GM12872 (cell line): Measurements from ENCODE around the gene COCH.

Experiments used
- TF ChIP-seq, protein P1 (sequence below): IDR thresholded peaks from 3 replicates; pipeline ENCODE4 v1.5.1; 2011; ENCODE audit warnings: low read depth, mild to moderate bottlenecking, low read length, moderate library complexity; ENCODE audit not compliant: insufficient read depth

Gene COCH

DNA sequence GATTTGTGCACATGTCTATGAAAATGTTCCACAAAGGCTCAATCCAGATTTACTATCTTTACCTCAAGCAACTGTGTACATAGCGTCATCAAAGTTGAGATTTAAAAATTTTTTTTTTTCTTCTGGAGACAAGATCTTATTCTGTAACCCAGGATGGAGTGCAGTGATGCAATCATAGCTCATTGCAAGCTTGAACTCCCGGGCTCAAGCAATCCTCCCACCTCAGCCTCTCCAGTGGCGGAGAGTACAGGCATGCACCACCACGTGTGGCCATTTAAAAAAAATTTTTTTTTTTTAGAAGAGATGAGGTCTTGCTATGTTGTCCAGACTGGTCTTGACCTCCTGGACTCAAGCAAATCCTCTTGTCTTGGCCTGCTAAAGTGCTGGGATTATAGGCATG, 2.3 kb downstream of the COCH start:
- TF ChIP-seq, protein P1, sequence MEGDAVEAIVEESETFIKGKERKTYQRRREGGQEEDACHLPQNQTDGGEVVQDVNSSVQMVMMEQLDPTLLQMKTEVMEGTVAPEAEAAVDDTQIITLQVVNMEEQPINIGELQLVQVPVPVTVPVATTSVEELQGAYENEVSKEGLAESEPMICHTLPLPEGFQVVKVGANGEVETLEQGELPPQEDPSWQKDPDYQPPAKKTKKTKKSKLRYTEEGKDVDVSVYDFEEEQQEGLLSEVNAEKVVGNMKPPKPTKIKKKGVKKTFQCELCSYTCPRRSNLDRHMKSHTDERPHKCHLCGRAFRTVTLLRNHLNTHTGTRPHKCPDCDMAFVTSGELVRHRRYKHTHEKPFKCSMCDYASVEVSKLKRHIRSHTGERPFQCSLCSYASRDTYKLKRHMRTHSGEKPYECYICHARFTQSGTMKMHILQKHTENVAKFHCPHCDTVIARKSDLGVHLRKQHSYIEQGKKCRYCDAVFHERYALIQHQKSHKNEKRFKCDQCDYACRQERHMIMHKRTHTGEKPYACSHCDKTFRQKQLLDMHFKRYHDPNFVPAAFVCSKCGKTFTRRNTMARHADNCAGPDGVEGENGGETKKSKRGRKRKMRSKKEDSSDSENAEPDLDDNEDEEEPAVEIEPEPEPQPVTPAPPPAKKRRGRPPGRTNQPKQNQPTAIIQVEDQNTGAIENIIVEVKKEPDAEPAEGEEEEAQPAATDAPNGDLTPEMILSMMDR, result no peak

DNA sequence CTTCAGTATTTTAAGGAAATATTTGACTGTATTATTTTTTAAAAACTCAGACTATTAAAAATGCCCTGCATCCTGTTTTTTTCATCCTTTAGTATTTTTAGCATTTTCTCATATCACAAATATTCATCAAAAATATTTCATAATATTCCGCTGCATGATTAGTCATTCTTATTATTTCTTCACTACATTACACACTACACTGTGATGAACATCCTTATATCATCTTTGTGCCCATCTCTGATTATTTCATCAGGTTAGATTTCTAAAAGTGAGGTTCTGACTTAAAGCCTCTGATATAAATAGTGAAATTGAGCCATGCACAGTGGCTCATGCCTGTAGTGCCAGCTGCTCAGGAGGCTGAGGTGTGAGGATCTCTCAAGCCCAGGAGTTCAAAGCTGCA, 8.1 kb downstream of the COCH start:
- TF ChIP-seq, protein P1, result no peak

DNA sequence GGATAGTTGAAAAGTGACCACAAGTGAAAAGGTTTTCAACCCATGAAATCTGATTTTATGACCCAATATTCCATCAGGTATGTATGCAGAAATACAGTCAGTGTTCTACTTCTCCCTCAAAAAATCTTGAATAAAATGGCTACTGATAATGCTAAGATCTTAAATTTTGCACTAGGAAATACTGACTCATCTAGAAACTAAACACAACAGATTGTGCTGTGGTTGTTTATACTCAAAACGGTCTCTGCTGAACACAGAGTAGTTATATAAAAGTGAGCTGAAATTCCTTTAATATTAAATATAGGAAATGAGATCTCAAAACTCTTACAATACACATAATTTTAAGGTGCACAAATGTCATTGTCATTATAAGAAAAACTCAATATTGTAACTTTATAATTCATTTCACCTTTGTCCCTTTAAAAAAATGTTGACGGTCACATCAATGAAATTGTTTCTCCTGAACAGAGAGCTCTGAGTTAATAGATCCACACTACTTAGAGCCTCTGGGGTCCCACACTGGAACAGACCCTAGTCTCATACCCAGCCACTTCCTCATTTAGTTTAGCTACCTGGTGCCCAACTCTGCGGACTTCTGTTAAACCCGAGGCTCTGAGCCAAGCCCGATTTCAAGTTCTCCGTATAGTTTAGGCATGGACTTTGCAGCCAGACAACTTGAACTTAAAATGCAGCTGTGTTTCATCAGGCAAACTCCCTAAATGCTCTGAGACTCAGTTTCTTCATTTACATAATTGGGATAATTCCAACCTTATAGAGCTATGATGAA, 9.3 kb downstream of the COCH start:
- TF ChIP-seq, protein P1, result no peak

DNA sequence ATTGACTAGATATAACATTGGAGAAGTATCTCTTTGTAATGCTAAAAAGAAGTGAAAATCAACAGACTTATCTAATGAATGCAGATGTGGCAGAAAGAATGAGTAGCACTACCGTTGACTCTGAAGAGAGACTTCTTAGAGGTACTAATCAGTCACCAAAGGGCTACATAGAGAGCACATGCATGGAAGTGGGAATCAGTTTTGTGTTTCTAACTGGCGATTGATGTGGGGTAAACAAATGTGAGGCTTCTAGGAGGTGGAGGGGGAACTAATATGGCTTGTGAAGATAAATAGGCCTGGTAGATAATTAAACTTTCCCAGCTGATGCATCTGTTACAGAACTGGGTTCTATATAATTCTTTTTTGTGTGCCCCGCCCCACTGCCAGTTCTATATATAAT, 10.5 kb downstream of the COCH start:
- TF ChIP-seq, protein P1, result no peak

DNA sequence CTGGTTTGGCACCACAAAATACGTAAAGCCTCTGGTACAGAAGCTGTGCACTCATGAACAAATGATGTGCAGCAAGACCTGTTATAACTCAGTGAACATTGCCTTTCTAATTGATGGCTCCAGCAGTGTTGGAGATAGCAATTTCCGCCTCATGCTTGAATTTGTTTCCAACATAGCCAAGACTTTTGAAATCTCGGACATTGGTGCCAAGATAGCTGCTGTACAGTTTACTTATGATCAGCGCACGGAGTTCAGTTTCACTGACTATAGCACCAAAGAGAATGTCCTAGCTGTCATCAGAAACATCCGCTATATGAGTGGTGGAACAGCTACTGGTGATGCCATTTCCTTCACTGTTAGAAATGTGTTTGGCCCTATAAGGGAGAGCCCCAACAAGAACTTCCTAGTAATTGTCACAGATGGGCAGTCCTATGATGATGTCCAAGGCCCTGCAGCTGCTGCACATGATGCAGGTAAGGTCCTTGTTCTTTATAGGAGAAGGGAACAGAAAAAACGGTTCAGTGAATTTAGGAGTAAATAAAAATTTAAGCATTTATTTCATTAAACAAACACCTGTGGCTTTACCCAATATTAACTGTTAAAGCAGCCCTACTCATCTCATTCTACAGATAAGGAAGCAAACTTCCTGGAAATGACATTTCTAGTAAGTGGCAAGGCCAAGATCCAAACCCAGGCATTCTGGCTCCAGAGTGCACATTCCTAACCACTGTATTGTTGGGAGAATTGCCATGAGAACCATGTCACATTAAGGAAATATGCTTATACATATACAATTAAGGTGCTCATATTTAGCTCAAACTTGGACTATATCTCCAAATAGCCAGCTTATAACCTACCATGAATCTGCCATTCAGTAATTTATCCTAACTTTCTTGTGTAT, 11.7 kb downstream of the COCH start:
- TF ChIP-seq, protein P1, result no peak

DNA sequence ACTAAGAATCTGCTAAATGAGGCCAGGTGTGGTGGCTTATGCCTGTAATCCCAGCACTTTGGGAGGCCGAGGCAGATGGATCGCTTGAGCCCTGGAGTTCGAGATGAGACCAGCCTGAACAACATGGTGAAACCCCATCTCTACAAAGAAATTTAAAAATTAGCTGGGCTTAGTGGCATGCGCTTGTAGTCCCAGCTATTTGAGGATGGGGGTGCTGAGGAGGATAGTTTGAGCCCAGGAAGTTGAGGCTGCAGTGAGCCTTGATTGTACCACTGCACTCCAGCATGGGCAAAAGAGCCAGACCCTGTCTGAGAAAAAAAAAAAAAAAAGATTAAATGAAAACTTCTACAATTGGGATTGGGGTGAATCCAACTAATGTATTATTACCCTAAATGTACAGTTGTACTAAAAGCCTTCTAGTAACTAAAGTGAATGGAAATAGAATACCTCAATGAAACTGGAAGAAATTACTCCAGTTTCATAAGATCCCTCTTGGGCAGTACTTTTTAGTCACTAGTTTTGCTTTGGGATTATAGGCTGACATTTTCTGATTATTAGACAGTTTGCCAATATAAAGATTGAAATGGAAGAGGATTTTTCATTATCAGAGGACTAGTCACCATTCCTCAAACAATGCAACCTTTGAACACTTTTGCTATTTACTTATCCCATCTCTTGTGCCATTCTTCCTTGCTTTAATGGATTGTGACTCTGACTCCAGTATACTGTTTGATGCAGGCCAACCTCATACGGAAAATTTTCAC, 14.3 kb downstream of the COCH start:
- TF ChIP-seq, protein P1, result no peak

DNA sequence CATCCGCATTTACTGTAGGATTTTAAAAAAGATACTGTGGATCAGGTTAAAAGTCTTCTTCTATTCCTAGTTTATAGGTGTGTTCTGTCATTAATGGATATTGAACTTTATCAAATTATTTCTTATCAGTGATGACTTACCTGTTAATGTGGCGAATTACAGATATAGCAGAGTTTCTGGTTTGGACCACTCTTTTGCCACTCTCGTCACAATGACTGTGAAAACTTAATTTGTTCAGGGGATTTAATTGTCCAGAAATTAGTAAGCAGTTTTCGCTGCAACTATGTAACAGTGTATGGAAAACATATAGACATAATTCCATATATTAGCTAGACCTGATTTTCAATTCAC, 14.9 kb downstream of the COCH start:
- TF ChIP-seq, protein P1, result no peak
